HG03045 (cell line): ENCODE measurements around the gene CCDC12.

Source experiments
- ATAC-seq: cut with Tn5 transposase; IDR thresholded peaks from one replicate; pipeline ENCODE4 v1.9.1; 2021; ENCODE audit warnings: mild to moderate bottlenecking, moderate library complexity; ENCODE audit not compliant: unreplicated experiment

The CCDC12 gene

GRCh38 chr3:46959161-46959511, 17.4 kb downstream of the CCDC12 start:
- ATAC-seq: no peak

- ATAC-seq: no peak
Measured at GRCh38 chr3:46958467-46959160, 17.9 kb downstream of the CCDC12 start.

GRCh38 chr3:46957092-46957820, 19.3 kb downstream of the CCDC12 start:
- no peak for ATAC-seq

- no peak for ATAC-seq
Measured at GRCh38 chr3:46955801-46956259, 20.7 kb downstream of the CCDC12 start.

GRCh38 chr3:46955157-46955556, 21.4 kb downstream of the CCDC12 start:
- ATAC-seq: no peak

GRCh38 chr3:46954178-46954577, 22.4 kb downstream of the CCDC12 start:
- no peak for ATAC-seq

GRCh38 chr3:46953234-46954010, 23.1 kb downstream of the CCDC12 start:
- no peak for ATAC-seq

GRCh38 chr3:46952813-46953212, 23.7 kb downstream of the CCDC12 start:
- no peak for ATAC-seq

GRCh38 chr3:46950650-46951241, 25.8 kb downstream of the CCDC12 start:
- no peak for ATAC-seq

GRCh38 chr3:46950177-46950576, 26.4 kb downstream of the CCDC12 start:
- no peak for ATAC-seq

- peak; percentile 53 for ATAC-seq
Measured at GRCh38 chr3:46948830-46949671, 27.5 kb downstream of the CCDC12 start.

GRCh38 chr3:46947981-46948791, 28.4 kb downstream of the CCDC12 start:
- ATAC-seq: no peak

- ATAC-seq: no peak
Measured at GRCh38 chr3:46947546-46947901, 29.0 kb downstream of the CCDC12 start.

GRCh38 chr3:46946856-46947545, 29.5 kb downstream of the CCDC12 start:
- ATAC-seq: no peak

- no peak for ATAC-seq
Measured at GRCh38 chr3:46946416-46946815, 30.1 kb downstream of the CCDC12 start.

GRCh38 chr3:46944191-46944590, 32.4 kb downstream of the CCDC12 start:
- ATAC-seq: no peak

GRCh38 chr3:46943237-46944187, 33.0 kb downstream of the CCDC12 start:
- ATAC-seq: no peak
